ENCODE measurements around the gene SMC4. TPM values are rescaled to one million over a fixed set of nuclear protein-coding genes. Genes with fewer than 3 reads are reported as not detected.

Gene SMC4
- total RNA-seq, 2 donors from 2014 or later = 43.1 to 134 TPM

- Histone ChIP-seq H3K9me3 (no peaks in the 10 kb centered on the region), H3K27ac (no peak overlapping the region), H3K4me1 (no peaks in the 10 kb centered on the region), H3K27me3 (no peaks in the 10 kb centered on the region), H3K4me3 (peak overlapping the region; percentile 52), H3K9ac (ENCODE audit: low read depth in 2 of 2, low read length in 2 of 2) (peak overlapping the region in 1 of 2 donors; percentile 73), H3K36me3 (no peaks in the 10 kb centered on the region)
- no peak for TF ChIP-seq CTCF (IDR thresholded peaks at IDR 0.05)
- intact Hi-C loops (cut with DNase I) = no loop called here
- no peak for DNase-seq
Measured at GRCh38 chr3:160402221-160403027, 3.0 kb downstream of the SMC4 start.

GRCh38 chr3:160403028-160403545, 3.6 kb downstream of the SMC4 start:
- no peaks in the 10 kb centered on the region for H3K27me3 ChIP-seq
- H3K36me3 ChIP-seq = no peaks in the 10 kb centered on the region
- H3K27ac ChIP-seq = no peak overlapping the region
- H3K9me3 ChIP-seq = no peaks in the 10 kb centered on the region
- TF ChIP-seq CTCF (IDR thresholded peaks at IDR 0.05) = no peak
- H3K9ac ChIP-seq (ENCODE audit: low read depth in 2 of 2, low read length in 2 of 2) = peak overlapping the region in 1 of 2 donors; percentile 73
- no peak for DNase-seq
- no peaks in the 10 kb centered on the region for H3K4me1 ChIP-seq
- intact Hi-C loops (cut with DNase I) = no loop called here
- peak overlapping the region; percentile 52 for H3K4me3 ChIP-seq

- H3K27ac ChIP-seq = no peak overlapping the region
- H3K36me3 ChIP-seq = no peaks in the 10 kb centered on the region
- H3K9me3 ChIP-seq = no peaks in the 10 kb centered on the region
- no peaks in the 10 kb centered on the region for H3K4me1 ChIP-seq
- H3K9ac ChIP-seq (ENCODE audit: low read depth in 2 of 2, low read length in 2 of 2) = peak overlapping the region in 1 of 2 donors; percentile 34
- H3K27me3 ChIP-seq = no peaks in the 10 kb centered on the region
- no peak overlapping the region for H3K4me3 ChIP-seq
- intact Hi-C loops (cut with DNase I) = no loop called here
- no peak for DNase-seq
- TF ChIP-seq CTCF (IDR thresholded peaks at IDR 0.05) = no peak
Measured at GRCh38 chr3:160403796-160404470, 4.5 kb downstream of the SMC4 start.

GRCh38 chr3:160409812-160410610, 10.6 kb downstream of the SMC4 start:
- H3K4me3 ChIP-seq = no peak overlapping the region
- DNase-seq = no peak
- no peak overlapping the region for H3K9ac ChIP-seq (ENCODE audit: low read depth in 2 of 2, low read length in 2 of 2)
- H3K9me3 ChIP-seq = no peaks in the 10 kb centered on the region
- H3K27ac ChIP-seq = no peak overlapping the region
- no peaks in the 10 kb centered on the region for H3K36me3 ChIP-seq
- no peaks in the 10 kb centered on the region for H3K27me3 ChIP-seq
- no peaks in the 10 kb centered on the region for H3K4me1 ChIP-seq
- intact Hi-C loops (cut with DNase I) = loop anchor here (5.0 kb wide), 1 partner anchor 378 kb away; no protein-coding TSS in a partner anchor
- TF ChIP-seq CTCF (IDR thresholded peaks at IDR 0.05) = no peak

- H3K36me3 ChIP-seq = no peaks in the 10 kb centered on the region
- no peak overlapping the region for H3K4me3 ChIP-seq
- intact Hi-C loops (cut with DNase I) = loop anchor here (2.0 to 5.0 kb wide), 2 partner anchors 250 to 380 kb away; no protein-coding TSS in a partner anchor
- no peak overlapping the region for H3K9ac ChIP-seq (ENCODE audit: low read depth in 2 of 2, low read length in 2 of 2)
- no peak overlapping the region for H3K27ac ChIP-seq
- H3K4me1 ChIP-seq = no peaks in the 10 kb centered on the region
- no peaks in the 10 kb centered on the region for H3K27me3 ChIP-seq
- no peaks in the 10 kb centered on the region for H3K9me3 ChIP-seq
- no peak for TF ChIP-seq CTCF (IDR thresholded peaks at IDR 0.05)
- no peak for DNase-seq
Measured at GRCh38 chr3:160412477-160412876, 13.0 kb downstream of the SMC4 start.
